GM21717 (cell line): ENCODE measurements around the gene GRIN3B.

Experiments used
- ATAC-seq: cut with Tn5 transposase; IDR thresholded peaks from one replicate; pipeline ENCODE4 v1.9.1; 2021; ENCODE audit warnings: mild to moderate bottlenecking, moderate library complexity; ENCODE audit not compliant: unreplicated experiment

Gene GRIN3B

GRCh38 chr19:964761-965694, 35.2 kb upstream of the GRIN3B start:
- ATAC-seq, result no peak

DNA sequence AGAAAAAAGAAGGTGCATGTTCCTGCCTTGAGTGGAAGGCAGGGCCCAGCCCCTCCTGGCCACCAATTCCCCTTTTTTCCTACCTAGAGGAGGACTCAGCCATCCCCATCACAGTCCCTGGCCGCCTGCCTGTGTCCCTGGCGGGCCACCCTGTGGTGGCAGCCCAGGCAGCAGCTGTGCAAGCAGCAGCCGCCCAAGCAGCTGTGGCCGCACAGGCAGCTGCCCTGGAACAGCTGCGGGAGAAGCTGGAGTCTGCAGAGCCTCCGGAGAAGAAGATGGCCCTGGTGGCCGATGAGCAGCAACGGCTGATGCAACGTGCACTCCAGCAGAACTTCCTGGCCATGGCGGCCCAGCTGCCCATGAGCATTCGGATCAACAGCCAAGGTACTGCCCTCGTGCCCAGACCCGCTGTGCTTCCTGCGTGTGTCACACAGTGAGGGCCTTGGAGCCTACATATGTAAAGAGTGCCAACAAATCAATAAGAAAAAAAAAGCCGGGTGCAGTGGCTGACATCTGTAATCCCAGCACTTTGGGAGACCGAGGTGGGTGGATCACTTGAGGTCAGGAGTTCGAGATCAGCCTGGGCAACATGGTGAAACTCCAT, 33.6 kb upstream of the GRIN3B start:
- ATAC-seq, result no peak

DNA sequence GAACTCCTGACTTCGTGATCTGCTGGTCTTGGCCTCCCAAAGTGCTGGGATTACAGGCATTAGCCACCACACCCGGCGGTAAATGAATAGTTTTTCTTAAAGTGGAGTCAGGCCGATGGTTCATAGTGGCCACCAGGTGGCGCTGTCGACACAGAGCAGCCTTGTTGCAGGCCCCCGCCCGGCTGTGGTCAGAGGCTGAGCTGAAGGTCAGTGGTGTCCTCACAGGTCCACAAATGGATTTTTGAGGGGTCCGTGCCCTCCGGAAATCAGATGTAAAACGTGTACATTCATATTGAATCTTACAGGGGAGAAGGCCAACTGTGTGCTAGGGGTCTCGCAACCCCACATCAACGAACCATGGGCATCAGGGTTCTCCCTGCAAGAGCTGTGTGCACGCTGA, 29.5 kb upstream of the GRIN3B start:
- no peak for ATAC-seq

DNA sequence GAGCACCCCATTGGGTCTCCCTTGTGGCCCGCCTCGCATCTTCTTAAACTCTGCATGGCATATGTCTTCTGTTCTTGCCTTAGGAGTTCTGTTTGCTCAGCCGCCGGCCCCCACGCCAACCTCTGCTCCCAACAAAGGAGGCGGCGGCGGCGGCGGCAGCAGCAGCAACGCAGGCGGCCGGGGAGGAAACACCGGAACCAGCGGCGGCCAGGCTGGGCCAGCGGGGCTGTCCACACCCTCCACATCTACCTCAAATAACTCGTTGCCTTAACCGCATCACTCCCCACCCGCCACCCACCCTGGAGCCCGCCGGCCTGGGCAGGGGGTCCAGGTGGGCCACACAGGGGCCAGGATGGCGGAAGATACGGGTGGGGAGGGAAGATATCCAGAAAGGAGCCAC, 28.4 kb upstream of the GRIN3B start:
- no peak for ATAC-seq

- no peak for ATAC-seq
These were observed 27.9 kb upstream of the GRIN3B start for GRCh38 chr19:972281-972680.

GRCh38 chr19:973726-974563, 26.3 kb upstream of the GRIN3B start:
- no peak for ATAC-seq

DNA sequence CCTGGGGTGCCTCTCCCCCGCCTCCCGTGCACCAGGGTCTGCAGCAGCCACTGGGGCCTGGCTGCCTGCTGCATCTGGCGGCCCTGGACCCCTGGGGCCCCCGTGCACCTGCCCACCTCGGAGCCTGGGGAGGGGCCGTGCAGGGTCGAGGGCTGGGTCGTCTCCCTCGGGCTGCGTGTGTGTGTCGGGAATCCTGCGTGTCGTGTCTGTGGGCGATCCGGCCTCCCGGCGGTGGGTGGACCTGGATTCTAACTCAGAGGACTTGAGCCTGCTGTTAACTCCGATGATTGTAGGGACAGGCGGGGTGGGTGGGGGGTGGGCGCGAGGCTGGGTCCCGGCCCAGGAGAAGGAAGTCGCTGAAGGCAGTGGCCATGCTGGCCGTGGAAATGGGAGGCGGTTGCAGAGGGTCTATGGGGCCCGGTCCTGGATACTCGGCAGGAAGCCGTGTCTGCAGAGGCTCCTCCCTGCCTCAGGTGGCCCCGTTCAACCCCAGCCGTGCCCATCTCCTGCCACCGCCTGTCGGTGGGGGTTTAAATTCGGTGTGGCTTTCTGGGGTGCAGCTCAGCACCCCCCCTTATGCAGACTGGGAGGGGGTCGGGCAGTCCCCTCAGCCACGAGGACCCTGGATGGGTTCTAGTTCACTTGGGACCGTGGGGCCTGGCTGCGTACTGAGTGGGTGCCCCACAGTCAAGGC, 25.5 kb upstream of the GRIN3B start:
- ATAC-seq, result no peak

DNA sequence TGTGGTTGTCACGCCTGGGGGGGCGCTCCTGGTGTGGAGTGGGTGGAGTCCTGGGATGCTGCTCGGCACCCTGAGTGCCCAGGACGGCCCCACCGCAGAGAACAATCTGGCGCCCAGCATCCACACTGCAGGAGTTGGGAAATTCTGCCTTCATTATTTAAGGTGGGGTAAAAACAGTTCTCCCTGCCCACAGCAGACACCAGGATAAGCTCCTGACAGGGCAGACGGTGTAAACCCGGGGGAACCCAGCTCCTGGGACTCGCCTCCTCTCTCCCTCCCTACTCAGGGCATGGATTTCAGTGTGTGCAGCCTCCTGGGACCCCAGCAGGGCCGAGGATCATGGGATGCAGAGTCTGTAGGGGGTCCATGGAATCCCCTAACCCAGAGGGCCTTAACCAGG, 23.7 kb upstream of the GRIN3B start:
- no peak for ATAC-seq

GRCh38 chr19:977058-977464, 23.2 kb upstream of the GRIN3B start:
- no peak for ATAC-seq

DNA sequence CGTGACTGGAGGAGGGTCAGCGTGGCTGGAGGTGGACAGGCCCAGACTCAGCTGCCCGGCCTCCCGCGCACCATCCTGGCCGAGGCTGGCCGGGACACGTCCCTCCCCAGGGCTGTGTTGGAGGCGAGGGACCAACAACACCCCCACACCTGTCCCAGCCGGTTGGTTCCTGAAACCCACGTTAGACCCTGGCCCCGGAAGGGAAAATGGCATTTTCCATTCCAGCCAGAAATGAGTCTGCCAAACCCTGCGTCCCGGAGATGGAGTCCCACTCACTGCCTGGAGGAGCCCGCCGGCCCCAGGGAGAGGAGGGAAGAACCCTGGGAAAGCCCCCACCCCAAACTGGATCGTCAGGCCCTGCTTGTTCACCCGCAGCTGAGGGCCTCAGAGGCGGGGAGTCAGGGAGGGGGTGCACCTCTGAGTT, 20.9 kb upstream of the GRIN3B start:
- ATAC-seq, result no peak

- no peak for ATAC-seq
These were observed 19.9 kb upstream of the GRIN3B start for GRCh38 chr19:980133-980998.

GRCh38 chr19:982567-983170, 17.6 kb upstream of the GRIN3B start:
- no peak for ATAC-seq

GRCh38 chr19:984165-984967, 15.9 kb upstream of the GRIN3B start, which contains the start of gene WDR18:
TSS of gene WDR18 (plus strand) at chr19:984345. CDS start at chr19:984354, 9 bp downstream.
- peak; percentile 52 for ATAC-seq

- ATAC-seq, result no peak
These were observed 14.1 kb upstream of the GRIN3B start for GRCh38 chr19:986083-986482.

GRCh38 chr19:988081-988480, 12.1 kb upstream of the GRIN3B start:
- ATAC-seq, result no peak

- no peak for ATAC-seq
These were observed 11.7 kb upstream of the GRIN3B start for GRCh38 chr19:988510-988909.

- ATAC-seq, result no peak
These were observed 10.7 kb upstream of the GRIN3B start for GRCh38 chr19:989381-990081.

DNA sequence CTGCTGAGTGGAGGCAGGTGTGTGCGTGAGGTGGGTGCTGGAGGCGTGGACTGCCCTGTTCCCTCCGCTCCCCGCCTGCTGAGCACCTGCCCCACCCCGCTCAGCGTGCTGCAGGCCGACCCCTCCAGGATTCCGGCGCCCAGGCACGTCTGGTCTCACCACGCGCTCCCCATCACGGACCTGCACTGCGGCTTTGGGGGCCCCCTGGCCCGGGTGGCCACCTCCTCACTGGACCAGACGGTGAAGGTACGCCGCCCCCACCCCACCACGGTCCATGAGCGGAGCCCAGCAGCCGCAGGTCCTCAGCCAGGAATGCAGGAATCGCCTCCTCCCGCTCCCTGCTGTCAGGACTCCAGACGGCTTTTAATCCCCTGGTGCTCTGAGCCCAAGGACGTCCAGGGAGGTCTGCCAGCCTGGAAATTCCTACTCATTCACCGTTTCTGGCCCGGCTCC, 10.1 kb upstream of the GRIN3B start:
- ATAC-seq, result no peak
